ENCODE data around the gene LIPA. TPM values are rescaled to one million over a fixed set of nuclear protein-coding genes. Genes with fewer than 3 reads are reported as not detected.
"Not testable (repeated sequence)": the region's sequence is repeated elsewhere in the genome, so short reads cannot be mapped to it uniquely, and the experiment has no call there.

Gene LIPA
- polyA plus RNA-seq (ENCODE audit: insufficient read length in 4 of 4): 10 to 100 TPM; 39.1 to 60.4 (median 47.1) TPM

DNA sequence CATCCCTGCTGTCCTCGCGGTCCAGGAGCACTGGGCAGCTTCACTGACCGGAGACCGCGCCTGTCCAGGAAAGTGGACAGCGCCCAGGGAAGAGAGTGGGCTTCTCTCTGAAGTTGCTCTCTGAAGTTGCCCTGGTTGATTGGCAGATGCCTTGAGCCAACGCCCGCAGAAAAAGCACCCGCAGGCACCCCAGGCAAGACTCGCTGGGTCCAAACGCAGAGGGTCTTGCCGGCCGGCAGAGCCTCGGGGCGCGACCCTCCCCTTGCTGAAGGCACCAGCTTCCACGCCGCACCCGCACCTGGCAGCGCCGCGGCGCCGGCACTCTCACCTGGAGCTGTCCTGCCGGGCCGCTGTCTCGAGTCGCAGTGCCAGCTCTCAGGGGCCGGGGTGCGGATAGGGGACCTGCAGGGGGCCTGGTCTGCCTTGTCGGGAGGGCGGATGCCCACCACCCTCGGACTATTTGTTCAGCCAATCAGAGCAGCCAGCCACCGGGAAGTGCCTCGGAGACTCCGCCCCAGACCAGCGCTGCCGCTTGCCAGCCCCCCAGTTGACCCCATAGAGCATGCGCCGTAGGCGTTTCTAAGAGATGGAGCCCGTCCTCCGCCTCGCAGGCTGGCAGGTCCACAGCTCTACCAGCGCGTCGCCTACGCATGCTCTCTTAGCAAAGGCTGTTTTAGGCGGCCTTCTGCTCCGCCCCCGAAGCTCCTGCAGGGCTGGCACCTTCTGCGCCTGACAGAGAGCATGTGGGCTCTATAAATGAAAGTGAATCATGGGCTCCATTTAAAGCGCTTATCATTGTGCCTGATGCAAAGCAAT lies at the start of gene LIPA:
Gene LIPA, minus strand, starts transcription at position 367 of the 816 bp plus-strand sequence. CDS start 4,127 bp downstream, outside the sequence.
- peak; percentile 59 to 91 (median 79) for DNase-seq (ENCODE audit: low read depth in 4 of 4, low spot score in 2 of 4)

DNA sequence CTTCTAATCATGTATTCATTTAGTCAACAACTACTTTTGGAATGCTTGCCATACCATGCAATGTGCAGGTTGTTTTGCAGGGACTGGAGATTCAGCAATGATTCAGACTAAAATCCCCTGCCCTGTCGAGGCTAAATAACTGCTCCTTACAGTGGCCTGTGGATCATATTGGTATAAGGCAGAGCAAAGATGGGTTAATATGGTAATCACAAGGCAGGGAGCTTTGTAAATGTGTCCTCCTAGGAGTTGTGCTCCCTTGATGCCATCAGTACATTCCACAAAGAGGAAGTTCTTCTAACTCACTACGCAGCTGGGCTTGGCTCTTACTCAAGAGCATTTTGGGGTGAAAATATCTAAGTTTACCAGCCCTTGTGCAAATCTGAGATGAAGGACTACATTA lies 49.7 kb upstream of the LIPA start:
- DNase-seq (ENCODE audit: low read depth in 4 of 4, low spot score in 2 of 4): no peak

DNA sequence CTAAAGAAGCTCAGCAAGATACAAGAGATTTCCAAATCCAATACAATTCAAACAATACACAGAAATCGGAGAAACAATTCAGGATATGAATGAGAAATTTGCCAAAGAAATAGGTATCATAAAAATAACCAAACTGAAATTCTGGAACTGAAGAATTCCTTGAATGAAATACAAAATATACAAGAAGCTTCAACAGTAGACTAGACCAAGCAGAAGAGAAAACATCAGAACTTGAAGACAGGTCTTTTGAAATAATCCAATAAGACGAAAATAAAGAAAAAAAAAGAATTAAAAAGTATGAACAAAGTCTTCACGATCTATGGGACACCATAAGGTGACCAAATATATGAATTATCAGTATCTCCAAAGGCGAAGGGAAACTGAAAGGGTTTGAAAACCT lies 47.5 kb upstream of the LIPA start:
- DNase-seq (ENCODE audit: low read depth in 4 of 4, low spot score in 2 of 4): no peak

DNA sequence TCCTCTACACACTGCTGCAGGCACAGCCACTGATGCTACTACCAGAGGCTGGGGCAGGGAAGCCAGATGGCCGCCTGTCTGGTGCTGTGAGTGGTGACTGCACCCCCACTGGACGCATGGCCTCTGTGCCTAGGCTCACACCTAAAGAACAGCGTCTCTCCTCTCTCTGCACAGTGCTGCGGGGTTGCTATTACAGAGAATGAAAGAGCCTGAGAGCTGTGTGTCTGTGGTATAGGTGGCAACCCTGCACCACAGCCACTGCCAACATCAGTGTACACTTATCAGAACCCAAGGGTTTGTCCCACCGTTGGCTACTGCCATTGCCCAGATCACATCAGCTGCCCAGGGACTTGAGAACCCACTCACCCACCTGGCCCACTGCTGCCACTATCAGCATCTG lies 46.2 kb upstream of the LIPA start:
- no peak for DNase-seq (ENCODE audit: low read depth in 4 of 4, low spot score in 2 of 4)

DNA sequence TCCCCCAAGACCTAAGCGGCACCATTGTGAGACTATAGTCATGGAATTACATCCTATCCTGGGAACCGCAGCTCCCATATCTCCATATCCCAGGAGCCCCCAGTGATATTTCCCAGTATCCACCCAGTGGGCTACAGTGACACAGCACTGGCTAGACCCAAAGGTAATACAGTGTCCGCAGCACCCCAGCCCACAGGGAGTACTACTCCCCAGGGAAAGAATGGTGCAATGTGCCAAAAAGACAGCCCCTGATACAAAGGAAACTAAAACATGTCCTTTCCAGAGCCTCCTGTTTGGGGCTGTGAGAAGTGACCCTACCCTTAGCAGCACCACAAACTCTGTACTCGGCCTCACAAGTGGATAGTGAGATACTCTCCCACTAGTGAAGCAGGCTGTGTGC lies 45.8 kb upstream of the LIPA start:
- no peak for DNase-seq (ENCODE audit: low read depth in 4 of 4, low spot score in 2 of 4)

DNA sequence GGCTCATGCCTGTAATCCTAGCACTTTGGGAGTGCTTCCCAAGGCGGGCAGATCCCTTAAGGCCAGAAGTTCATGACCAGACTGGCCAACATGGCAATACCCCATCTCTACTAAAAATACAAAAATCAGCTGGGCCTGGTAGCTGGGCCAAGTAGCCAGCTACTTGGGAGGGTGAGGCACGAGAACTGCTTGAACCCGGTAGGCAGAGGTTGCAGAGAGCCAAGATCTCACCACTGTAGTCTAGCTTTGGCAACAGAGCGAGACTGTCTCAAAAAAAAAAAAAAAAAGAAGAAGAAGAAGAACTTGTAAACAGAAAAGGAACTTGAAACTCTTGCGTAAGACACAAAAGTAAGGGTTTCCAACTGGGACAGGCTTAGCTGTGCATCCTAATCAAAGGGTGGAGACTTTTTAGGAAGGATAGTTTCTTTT lies 44.7 kb upstream of the LIPA start:
- no peak for DNase-seq (ENCODE audit: low read depth in 4 of 4, low spot score in 2 of 4)

DNA sequence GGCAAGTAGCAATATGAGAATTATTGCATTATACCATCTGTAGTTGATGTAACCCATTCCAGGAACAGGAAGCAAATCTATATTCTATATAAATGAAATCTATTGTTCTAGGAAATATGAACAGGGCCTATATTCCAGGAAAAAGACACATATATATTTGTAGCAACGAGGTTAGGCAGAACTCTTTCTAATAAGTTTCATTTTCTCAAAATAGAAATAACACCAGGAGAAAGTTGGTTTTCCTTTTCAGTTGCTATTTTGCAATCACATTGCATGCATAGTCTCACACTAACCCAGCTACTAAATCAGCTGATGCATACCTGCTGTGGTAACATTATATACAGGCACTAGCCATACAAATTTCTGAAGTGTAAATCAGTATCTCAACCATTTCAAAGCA lies 44.0 kb upstream of the LIPA start:
- no peak for DNase-seq (ENCODE audit: low read depth in 4 of 4, low spot score in 2 of 4)

DNA sequence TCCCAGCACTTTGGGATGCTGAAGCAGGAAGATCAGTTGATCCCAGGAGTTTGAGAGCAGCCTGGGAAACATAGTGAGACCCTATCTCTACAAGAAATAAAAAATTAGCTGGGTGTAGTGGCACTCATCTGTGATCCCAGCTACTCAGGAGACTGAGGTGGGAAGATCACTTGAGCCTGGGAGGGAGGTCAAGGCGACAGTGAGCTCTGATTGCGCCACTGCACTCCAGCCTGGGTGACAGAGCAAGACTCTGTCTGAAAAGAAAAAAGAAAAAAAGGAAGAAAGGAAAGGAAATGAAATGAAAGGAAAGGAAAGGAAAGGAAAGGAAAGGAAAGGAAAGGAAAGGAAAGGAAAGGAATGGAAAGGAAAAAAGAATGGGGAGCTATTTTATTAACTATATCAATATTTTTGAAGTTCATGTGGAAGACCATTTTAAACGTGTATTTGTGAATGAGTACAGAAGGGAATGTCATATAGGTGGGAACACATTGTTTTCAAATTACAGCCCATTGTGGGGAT lies 43.2 kb upstream of the LIPA start:
- DNase-seq (ENCODE audit: low read depth in 4 of 4, low spot score in 2 of 4): no peak

DNA sequence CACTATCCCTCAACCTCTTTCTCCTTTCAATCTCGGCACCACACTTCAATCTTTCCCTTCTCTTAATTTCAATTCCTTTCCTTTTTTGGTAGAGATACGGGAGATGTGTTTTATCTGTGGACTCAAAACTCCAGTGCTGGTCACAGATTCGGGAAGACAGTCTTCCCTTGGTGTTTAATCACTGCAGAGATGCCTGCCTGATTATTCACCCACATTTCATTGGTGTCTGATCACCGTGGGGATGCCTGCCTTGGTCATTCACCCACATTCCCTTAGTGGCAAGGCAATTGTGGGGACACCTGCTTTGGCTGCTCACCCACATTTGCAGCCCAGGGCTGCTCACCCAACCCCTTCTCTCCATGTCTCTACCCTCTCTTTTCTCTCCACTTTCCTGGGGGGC lies 33.7 kb upstream of the LIPA start:
- not testable (repeated sequence) for DNase-seq (ENCODE audit: low read depth in 4 of 4, low spot score in 2 of 4)

DNA sequence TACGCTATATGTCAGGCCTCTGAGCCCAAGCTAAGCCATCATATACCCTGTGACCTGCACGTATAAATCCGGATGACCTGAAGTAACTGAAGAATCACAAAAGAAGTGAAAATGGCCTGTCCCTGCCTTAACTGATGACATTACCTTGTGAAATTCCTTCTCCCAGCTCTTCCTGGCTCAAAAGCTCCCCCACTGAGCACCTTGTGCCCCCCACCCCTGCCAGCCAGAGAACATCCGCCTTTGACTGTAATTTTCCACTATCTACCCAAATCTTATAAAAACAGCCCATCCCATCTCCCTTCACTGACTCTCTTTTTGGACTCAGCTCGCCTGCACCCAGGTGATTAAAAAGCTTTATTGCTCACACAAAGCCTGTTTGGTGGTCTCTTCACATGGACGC lies 33.1 kb upstream of the LIPA start:
- DNase-seq (ENCODE audit: low read depth in 4 of 4, low spot score in 2 of 4): not testable (repeated sequence)

DNA sequence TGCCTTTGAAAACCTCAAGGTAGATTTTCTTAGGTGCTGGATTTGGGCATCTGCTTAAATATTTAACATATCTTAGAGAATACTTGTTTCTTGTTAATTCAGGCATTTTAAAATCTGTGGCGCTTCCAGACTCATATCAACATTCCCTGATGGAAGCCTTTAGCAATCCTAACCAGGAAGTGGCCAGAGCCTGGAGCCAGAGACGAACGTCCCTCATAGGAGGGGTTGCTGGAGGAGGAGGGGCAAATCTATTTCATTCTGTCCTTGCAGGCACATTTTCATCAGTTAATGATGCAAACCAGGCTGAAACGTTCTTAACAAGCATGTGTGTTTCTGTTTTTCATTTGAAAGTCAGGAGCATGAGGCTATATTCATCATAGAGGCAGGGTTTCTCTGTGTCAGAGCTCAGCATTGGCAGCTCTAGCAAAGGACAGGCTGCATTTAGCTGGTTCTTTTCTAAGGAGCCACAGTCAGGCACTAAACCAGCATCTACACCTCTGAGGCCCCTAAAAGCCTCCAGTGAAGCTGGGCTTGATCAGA lies 32.4 kb upstream of the LIPA start:
- peak in 3 of 4 donors; percentile 59 to 66 (median 64) for DNase-seq (ENCODE audit: low read depth in 4 of 4, low spot score in 2 of 4)

DNA sequence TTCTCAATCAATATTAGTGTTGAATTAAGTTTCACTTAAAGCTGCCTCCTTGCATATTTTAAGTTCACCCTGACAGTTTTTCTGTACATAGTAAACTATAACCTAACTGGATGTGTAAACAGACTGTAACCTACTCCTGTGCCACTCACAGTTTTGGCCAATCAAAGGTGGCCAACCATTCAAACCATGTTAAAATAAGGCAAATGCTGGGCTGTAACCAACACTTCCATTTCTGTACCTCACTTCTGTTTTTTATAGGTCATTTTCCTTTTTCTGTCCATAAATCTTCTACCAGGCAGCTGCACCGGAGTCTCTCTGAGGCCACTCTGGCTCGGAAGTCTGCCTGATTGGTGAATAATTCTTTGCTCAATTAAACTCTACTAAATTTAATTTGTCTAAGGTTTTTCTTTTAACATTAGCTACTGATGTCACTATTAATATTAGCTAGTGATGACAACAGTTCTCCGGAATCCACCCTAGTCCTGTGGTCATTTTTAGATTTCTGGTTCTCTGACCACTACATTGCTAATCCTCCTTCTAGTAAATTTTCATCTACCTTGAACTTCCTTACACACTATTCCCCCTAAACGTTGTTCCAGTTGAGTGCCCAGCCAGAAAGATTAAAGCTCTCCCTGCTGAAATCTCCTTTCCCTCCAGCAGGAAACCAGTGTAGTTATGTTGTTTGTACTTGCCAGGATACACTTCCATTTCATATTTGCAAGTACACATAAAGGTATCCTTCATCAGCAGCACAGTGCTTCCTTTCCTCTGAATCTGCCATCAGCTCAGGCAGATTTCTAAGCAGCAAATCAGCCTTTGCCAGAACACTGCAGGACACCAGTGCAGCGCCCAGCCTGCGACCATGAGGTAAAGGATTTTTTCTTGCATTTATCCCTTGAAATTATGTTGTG lies 31.7 kb upstream of the LIPA start:
- DNase-seq (ENCODE audit: low read depth in 4 of 4, low spot score in 2 of 4): peak in 2 of 4 donors; percentile 41 to 44

DNA sequence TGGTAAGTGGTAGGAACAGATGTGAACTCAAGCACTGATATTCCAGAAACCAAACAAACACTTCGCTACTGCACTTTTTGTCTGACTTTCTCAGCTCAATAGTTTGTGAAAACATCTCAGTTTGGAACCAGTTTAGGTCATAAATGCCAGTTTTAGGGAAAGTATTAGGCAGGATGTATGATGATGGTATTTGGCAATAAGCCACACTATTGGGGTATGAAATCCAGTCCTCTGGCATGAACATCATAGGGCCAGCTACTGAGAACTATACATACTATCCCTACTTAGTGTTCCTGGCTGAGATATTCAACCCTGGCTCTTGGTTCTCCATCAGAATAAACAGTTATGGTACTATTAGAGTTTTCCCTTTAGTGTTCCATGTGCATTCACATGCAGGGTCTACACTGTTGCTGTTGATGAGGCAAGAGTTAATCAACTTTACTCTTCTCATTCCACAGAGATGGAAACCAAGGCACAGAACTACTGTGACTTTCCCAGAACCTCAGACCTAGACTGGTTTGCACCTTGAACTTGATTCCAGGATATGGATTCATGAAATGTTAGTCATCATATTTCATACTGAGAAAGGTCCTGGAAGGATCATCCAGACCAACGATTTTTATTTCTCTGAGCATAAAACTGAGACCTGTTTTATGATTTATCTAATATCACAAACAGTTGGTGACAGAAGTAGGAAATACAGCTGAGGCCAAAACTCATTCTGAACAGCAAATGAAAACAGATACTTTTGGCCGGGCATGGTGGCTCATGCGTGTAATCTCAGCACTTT lies 30.2 kb upstream of the LIPA start:
- DNase-seq (ENCODE audit: low read depth in 4 of 4, low spot score in 2 of 4): no peak

DNA sequence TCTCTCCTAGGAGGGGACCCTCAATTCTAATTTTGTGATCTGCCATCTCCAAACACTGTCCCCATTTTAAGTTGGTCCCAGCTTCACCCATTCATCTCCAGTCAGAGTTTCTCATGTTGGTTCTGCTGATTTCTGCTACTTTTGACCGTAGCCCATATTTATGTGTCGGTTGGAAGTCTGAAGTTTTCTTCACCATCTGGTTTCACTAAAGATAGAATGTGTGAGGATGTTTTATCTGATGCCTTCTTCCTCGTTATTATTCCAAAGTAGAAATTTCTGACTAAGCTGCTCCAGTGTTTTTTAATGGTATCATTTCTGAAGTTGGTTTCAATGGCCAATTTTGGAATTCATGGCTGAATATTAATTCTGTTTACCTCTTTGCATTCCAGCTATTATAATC lies 28.9 kb upstream of the LIPA start:
- DNase-seq (ENCODE audit: low read depth in 4 of 4, low spot score in 2 of 4): no peak

DNA sequence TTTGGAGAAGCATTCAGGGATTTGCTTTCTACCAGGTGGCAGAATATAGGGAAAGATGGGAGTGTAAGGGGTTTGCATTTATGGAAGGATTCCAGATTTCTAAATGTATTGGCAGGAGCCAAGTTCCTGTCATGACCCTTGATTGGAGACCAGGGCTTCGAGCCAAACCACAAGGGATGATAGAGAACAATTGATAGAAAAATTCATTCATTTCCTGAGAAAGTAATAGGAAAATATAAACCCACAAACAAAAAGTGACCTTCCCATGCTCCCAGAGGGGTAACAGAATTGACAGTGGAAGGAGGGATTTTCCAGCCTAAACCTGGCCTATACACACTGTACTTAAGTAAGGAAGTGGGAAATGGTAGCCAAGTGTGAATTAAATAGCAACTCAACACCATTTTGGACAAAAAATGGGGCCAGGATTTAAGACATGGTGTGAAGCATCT lies 27.9 kb upstream of the LIPA start:
- DNase-seq (ENCODE audit: low read depth in 4 of 4, low spot score in 2 of 4): no peak

DNA sequence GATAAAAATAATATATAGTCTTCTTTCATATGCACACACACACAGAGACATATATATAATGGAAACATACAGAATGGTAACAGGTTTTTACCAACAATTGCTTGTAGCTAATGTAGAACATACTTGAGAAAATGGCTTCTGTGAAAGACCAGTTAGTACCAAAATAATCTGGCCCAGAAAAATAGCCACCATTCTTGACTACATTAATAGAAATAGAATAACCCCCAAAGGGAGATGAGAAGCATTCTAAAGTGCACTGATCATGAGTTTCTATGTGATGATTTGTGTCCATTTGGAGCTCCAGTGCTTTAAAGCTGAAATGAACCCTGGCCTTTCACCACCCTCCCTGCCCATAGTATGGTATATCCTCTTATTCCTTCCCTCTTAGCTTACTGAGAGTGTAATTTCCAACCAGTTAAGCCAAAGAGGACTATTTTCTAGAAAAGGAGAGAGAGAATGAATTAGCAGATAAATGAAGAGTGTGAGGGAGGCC lies 27.4 kb upstream of the LIPA start:
- DNase-seq (ENCODE audit: low read depth in 4 of 4, low spot score in 2 of 4): no peak

DNA sequence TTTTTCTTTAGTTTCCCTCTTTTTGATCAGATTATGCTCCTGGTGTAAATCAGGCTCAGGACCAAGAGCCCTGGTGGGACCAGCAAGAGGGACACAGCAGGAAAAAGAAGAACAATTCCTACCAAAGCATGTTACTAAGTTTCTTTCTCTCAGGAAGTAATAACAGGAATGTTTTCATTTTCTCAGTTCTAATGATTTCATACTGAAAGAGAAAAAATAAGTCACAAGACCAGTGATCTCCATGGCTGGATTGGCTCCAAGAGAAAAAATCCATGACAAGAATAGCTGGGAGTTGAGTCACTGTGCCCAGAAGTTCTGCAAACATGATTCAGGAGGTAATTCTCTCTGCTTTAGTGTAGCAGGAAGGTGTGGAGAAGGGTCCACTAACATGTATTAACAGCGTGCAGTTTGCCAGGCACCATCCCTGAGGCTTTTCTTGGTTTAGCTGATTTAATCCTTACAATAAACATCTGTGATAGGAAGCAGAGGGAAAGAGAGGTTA lies 26.5 kb upstream of the LIPA start:
- DNase-seq (ENCODE audit: low read depth in 4 of 4, low spot score in 2 of 4): peak in 1 of 4 donors; percentile 51

DNA sequence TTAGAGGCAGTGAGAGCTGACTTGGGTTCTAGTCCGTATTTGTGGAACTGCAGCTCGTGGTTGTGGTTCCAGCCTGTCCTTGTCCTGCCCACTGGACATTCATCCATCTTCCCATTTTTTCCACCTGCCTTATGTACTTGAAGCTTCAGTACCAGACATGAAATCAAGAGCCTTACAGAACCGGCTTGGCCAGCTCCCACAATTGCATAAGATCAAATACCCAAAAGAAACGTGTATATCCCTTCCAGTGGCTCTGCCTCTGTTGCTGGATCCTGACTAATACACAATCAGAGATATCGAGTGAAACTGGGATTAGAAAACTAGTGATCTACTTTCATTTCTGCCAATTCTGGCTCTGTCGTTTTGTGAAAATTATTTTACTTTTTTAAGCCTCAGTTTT lies 23.8 kb upstream of the LIPA start:
- DNase-seq (ENCODE audit: low read depth in 4 of 4, low spot score in 2 of 4): no peak

DNA sequence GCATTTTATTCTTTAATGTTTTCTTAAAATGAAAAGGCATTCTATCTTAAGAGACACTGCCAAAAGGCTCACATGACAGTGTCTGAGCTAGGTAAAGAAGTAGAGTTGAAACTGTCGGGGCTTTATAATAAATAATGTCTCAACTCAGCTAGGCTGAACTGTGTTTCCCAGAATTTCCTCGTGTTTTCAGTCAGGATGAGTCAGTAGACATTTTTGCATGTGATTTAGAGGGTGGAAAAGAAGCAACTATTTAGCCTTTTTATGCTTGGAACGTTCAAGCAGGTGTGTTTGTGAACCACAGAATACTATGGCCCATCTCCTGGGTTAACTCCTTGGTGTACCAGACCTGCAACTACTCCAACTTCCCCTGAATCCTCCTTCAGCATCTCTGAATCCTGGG lies 23.4 kb upstream of the LIPA start:
- DNase-seq (ENCODE audit: low read depth in 4 of 4, low spot score in 2 of 4): no peak

DNA sequence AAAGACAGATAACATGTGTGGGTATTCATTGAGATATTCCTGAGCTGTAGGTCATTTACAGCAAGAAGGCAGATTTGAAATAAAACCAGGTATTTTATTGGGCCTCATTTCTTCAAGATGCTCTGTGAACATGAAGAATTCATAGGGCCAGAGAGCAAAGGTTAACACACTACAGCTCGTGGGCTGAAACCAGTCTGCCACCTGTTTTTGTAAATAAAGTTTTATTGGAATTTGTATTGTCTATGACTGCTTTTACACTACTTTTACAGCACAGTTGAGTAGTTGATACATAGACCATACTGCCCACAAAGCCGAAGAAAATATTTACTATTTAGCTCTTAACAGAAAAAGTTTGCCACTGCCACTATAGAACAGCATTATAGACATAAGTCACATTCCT lies 22.1 kb upstream of the LIPA start:
- DNase-seq (ENCODE audit: low read depth in 4 of 4, low spot score in 2 of 4): no peak

All from left renal cortex interstitium (tissue), 4 donors.